Measurements from ENCODE around the gene DAZAP1.

DAZAP1 gene

DNA sequence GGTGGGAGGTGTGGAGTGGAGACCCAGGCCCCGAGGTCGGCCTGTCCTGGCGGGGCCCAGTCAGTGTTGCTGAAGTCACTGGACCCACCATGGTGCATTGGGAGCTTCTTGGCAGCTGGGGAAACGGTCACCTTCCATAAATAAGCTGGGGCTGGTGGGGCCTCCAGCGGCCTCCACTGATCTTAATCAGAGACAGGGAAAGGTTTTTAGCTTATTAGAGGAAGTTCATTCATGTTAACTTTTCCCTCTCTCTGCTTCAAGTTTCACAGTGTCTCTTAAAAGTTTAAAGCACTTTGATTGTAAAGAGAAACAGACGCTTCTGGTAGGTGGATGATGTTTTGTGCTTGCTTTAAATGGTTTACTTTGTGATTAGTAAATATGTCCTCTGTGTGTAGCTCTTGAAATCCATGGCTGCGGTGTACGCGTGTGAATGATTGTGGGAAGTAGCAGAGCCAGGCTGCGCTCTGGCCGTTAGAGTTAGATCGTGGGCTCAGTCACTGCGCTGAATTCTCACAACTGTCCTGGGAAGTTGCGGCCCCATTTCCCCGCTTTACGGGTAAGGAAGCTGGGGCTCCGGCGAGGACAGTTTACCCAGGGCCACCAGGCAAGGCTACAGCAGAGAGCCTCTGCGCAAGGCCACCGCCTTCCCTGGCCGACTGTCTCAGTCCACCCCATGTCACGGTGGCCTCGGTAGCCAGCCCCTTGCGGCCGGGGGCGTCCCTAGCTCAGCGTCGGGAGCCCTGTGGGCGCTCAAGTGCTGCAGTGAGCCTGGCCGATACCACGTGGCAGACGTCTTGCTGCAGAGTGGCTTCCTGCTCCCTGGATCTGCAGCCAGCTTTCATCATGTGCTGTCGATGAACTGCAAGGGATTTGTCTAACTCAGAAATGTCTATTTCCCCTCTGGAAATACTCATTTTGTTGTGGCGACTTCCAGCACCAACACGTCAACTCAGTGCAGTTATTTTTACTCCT, 40.2 kb upstream of the DAZAP1 start:
- Histone ChIP-seq H3K4me3 (ENCODE audit: low read length) (no peak overlapping the region), H3K36me3 (ENCODE audit: control insufficient read depth, insufficient read depth, low read length) (no peaks in the 10 kb centered on the region), H3K27me3 (ENCODE audit: control insufficient read depth, insufficient read depth, low read length) (no peaks in the 10 kb centered on the region), H3K9ac (ENCODE audit: low read length) (no peak overlapping the region), H3K4me1 (ENCODE audit: control insufficient read depth, insufficient read depth, low read length) (no peaks in the 10 kb centered on the region), H3K9me3 (ENCODE audit: control insufficient read depth, low read length) (no peaks in the 10 kb centered on the region)

DNA sequence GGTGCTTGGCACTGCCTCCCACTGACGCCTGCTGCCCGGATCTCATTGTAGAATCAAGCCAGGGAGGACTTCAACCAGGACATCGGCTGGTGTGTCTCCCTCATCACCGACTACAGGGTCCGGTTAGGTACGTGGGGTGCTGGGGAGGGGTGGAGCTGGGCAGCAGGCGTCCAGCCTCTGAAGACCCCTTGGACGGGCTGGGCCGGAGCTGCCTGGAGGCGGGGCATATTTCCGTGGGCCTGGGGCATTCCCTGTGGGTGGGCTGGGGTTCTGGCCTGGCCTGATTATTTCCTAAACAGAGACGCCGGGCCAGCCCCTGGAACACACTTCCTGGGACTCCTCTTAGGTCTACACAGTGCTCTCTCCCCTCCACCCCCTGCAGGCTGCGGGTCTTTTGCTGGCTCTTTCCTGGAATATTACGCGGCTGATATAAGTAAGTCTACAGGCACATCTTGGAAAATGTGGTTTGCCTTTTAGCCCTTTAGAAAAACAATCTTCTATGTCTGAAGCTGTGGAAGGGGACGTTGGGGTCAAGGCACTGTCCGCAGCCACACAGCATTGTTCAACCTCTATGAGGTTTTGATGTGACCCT, 38.1 kb upstream of the DAZAP1 start:
- H3K4me3 ChIP-seq (ENCODE audit: low read length): no peak overlapping the region
- H3K9me3 ChIP-seq (ENCODE audit: control insufficient read depth, low read length): no peaks in the 10 kb centered on the region
- no peaks in the 10 kb centered on the region for H3K36me3 ChIP-seq (ENCODE audit: control insufficient read depth, insufficient read depth, low read length)
- no peaks in the 10 kb centered on the region for H3K4me1 ChIP-seq (ENCODE audit: control insufficient read depth, insufficient read depth, low read length)
- H3K9ac ChIP-seq (ENCODE audit: low read length): no peak overlapping the region
- H3K27me3 ChIP-seq (ENCODE audit: control insufficient read depth, insufficient read depth, low read length): no peaks in the 10 kb centered on the region

DNA sequence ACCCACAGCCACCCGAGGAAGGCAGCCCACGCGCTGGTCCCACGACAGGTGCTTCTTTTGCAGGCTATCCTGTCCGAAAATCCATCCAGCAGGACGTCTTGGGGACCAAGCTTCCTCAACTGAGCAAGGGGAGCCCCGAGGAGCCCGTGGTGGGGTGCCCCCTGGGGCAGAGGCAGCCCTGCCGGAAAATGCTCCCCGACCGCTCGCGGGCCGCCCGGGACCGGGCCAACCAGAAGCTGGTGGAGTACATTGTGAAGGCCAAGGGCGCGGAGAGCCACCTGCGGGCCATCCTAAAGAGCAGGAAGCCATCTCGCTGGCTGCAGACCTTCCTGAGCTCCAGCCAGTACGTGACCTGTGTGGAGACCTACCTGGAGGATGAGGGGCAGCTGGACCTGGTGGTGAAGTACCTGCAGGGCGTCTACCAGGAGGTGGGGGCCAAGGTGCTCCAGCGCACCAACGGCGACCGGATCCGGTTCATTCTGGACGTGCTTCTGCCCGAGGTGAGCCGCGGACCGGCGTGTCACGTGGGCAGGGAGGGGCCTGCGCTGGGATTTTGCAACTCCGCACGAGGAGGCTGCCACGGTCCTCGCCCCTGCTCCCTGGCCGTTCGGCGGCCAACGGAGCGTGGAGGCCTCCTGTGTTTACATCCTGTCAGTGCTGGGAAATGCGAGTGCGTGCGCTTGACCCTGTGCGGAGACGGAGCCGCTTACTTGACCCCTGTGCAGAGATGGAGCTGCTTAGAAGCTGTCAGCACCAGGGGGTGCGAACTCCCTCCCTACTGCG, 36.6 kb upstream of the DAZAP1 start:
- H3K9me3 ChIP-seq (ENCODE audit: control insufficient read depth, low read length): no peaks in the 10 kb centered on the region
- H3K36me3 ChIP-seq (ENCODE audit: control insufficient read depth, insufficient read depth, low read length): no peaks in the 10 kb centered on the region
- H3K4me1 ChIP-seq (ENCODE audit: control insufficient read depth, insufficient read depth, low read length): no peaks in the 10 kb centered on the region
- no peaks in the 10 kb centered on the region for H3K27me3 ChIP-seq (ENCODE audit: control insufficient read depth, insufficient read depth, low read length)
- H3K9ac ChIP-seq (ENCODE audit: low read length): no peak overlapping the region
- H3K4me3 ChIP-seq (ENCODE audit: low read length): no peak overlapping the region

- Histone ChIP-seq H3K4me3 (ENCODE audit: low read length) (no peak overlapping the region), H3K27me3 (ENCODE audit: control insufficient read depth, insufficient read depth, low read length) (no peaks in the 10 kb centered on the region), H3K36me3 (ENCODE audit: control insufficient read depth, insufficient read depth, low read length) (no peaks in the 10 kb centered on the region), H3K9me3 (ENCODE audit: control insufficient read depth, low read length) (no peaks in the 10 kb centered on the region), H3K9ac (ENCODE audit: low read length) (no peak overlapping the region), H3K4me1 (ENCODE audit: control insufficient read depth, insufficient read depth, low read length) (no peaks in the 10 kb centered on the region)
Measured at GRCh38 chr19:1373042-1373533, 34.3 kb upstream of the DAZAP1 start.

- no peaks in the 10 kb centered on the region for H3K36me3 ChIP-seq (ENCODE audit: control insufficient read depth, insufficient read depth, low read length)
Measured at GRCh38 chr19:1373534-1374249, 33.7 kb upstream of the DAZAP1 start.

DNA sequence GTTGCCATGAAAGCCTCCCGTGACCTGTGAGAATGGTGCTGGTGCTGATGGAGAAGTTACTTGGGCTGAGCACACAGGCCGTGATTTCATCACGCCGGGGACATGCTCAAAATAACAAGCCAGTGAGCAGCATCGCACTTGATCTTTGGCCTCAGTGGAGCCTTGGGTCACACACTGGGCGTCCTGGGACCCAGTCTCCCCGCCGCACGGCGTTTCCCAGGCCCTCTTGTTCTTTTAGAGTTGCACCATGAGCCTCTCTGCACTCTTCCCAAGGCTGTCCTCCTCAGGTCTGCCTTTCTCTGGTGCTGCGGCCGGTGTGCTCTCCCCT, 33.2 kb upstream of the DAZAP1 start:
- H3K36me3 ChIP-seq (ENCODE audit: control insufficient read depth, insufficient read depth, low read length): no peaks in the 10 kb centered on the region
- H3K9me3 ChIP-seq (ENCODE audit: control insufficient read depth, low read length): no peaks in the 10 kb centered on the region
- H3K27me3 ChIP-seq (ENCODE audit: control insufficient read depth, insufficient read depth, low read length): no peaks in the 10 kb centered on the region
- H3K9ac ChIP-seq (ENCODE audit: low read length): no peak overlapping the region
- no peak overlapping the region for H3K4me3 ChIP-seq (ENCODE audit: low read length)
- H3K4me1 ChIP-seq (ENCODE audit: control insufficient read depth, insufficient read depth, low read length): no peaks in the 10 kb centered on the region

More at GRCh38 chr19:1373534-1374249, 33.7 kb upstream of the DAZAP1 start:
- Histone ChIP-seq H3K9me3 (ENCODE audit: control insufficient read depth, low read length) (no peaks in the 10 kb centered on the region), H3K4me1 (ENCODE audit: control insufficient read depth, insufficient read depth, low read length) (no peaks in the 10 kb centered on the region), H3K4me3 (ENCODE audit: low read length) (no peak overlapping the region), H3K27me3 (ENCODE audit: control insufficient read depth, insufficient read depth, low read length) (no peaks in the 10 kb centered on the region), H3K9ac (ENCODE audit: low read length) (no peak overlapping the region)

GRCh38 chr19:1376415-1376805, 31.0 kb upstream of the DAZAP1 start:
- Histone ChIP-seq H3K36me3 (ENCODE audit: control insufficient read depth, insufficient read depth, low read length) (no peaks in the 10 kb centered on the region), H3K4me3 (ENCODE audit: low read length) (no peak overlapping the region), H3K4me1 (ENCODE audit: control insufficient read depth, insufficient read depth, low read length) (no peaks in the 10 kb centered on the region), H3K9ac (ENCODE audit: low read length) (no peak overlapping the region), H3K9me3 (ENCODE audit: control insufficient read depth, low read length) (no peaks in the 10 kb centered on the region), H3K27me3 (ENCODE audit: control insufficient read depth, insufficient read depth, low read length) (no peaks in the 10 kb centered on the region)

- H3K4me1 ChIP-seq (ENCODE audit: control insufficient read depth, insufficient read depth, low read length): no peaks in the 10 kb centered on the region
- no peak overlapping the region for H3K9ac ChIP-seq (ENCODE audit: low read length)
- no peaks in the 10 kb centered on the region for H3K36me3 ChIP-seq (ENCODE audit: control insufficient read depth, insufficient read depth, low read length)
- no peaks in the 10 kb centered on the region for H3K27me3 ChIP-seq (ENCODE audit: control insufficient read depth, insufficient read depth, low read length)
- H3K4me3 ChIP-seq (ENCODE audit: low read length): no peak overlapping the region
- no peaks in the 10 kb centered on the region for H3K9me3 ChIP-seq (ENCODE audit: control insufficient read depth, low read length)
Measured at GRCh38 chr19:1377176-1377964, 30.0 kb upstream of the DAZAP1 start.

GRCh38 chr19:1377965-1378785, 29.2 kb upstream of the DAZAP1 start:
- Histone ChIP-seq H3K36me3 (ENCODE audit: control insufficient read depth, insufficient read depth, low read length) (no peaks in the 10 kb centered on the region), H3K27me3 (ENCODE audit: control insufficient read depth, insufficient read depth, low read length) (no peaks in the 10 kb centered on the region), H3K9ac (ENCODE audit: low read length) (no peak overlapping the region), H3K4me3 (ENCODE audit: low read length) (no peak overlapping the region), H3K9me3 (ENCODE audit: control insufficient read depth, low read length) (no peaks in the 10 kb centered on the region), H3K4me1 (ENCODE audit: control insufficient read depth, insufficient read depth, low read length) (no peaks in the 10 kb centered on the region)

DNA sequence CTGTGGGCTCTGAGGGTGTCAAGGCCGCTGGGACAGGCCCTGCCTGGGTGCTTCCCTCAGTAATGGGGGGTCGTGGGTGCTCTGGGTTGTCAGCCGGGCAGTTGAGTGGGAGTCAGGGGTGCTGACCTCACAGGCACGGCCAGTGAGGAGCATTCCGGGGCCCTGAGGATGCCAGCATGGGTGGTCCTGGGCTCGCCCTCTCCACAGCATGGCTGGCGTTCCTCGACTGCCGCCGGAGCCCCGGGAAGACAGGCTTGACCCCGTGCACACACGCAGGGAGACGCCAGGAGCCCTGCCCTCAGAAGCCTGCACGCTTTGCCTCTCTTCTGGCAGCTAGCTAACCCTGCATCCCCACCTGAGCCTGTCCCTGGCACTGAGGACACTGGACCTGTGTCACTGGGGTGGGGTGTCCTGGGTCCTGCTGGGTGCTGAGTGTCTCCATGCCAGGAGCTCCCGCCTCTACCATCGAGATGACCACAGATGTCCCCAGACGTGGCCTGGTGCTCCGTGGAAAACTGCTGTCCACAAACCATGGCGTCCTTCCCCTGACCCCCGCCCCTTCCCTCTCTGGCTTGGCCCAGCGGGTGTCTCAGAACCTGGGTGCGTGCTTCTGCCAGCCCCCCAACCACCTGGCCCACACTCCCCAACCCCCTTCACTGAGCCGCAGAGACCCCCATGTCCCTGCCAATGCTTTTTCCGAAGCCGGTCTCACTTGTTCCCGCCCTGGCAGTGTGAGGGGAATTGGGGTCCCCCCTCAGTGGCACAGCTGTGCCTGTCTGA, 28.1 kb upstream of the DAZAP1 start:
- Histone ChIP-seq H3K27me3 (ENCODE audit: control insufficient read depth, insufficient read depth, low read length) (no peaks in the 10 kb centered on the region), H3K36me3 (ENCODE audit: control insufficient read depth, insufficient read depth, low read length) (no peaks in the 10 kb centered on the region), H3K9me3 (ENCODE audit: control insufficient read depth, low read length) (no peaks in the 10 kb centered on the region), H3K4me1 (ENCODE audit: control insufficient read depth, insufficient read depth, low read length) (peaks cover under 1% of the 10 kb centered on the region), H3K9ac (ENCODE audit: low read length) (no peak overlapping the region), H3K4me3 (ENCODE audit: low read length) (no peak overlapping the region)
